Suprapubic skin (tissue), 4 donors: Measurements from ENCODE around the gene MYO16. TPM values are rescaled to one million over a fixed set of nuclear protein-coding genes. Genes with fewer than 3 reads are reported as not detected.

ENCODE experiments used
- DNase-seq, 2 donors: peaks; one replicate each; pipeline ENCODE4 v3.0.0-alpha.2; 2019; ENCODE audit warnings: low spot score in 2 of 2
- H3K27ac ChIP-seq: fragments of 200-600 bp; sonication (generic); one replicate; pipeline ENCODE4 v1.5.1; 2019
- H3K27me3 ChIP-seq: fragments of 200-600 bp; sonication (generic); one replicate; pipeline ENCODE4 v1.5.1; 2019
- H3K36me3 ChIP-seq: fragments of 200-600 bp; sonication (generic); one replicate; pipeline ENCODE4 v1.5.1; 2019
- H3K4me1 ChIP-seq: fragments of 200-600 bp; sonication (generic); one replicate; pipeline ENCODE4 v1.5.1; 2019
- H3K4me3 ChIP-seq: fragments of 200-600 bp; sonication (generic); one replicate; pipeline ENCODE4 v1.5.1; 2019; ENCODE audit warnings: mild to moderate bottlenecking
- H3K9me3 ChIP-seq: fragments of 200-600 bp; sonication (generic); one replicate; pipeline ENCODE4 v1.5.1; 2019
- EP300 ChIP-seq: sonication (generic); formaldehyde crosslinking; IDR thresholded peaks from one replicate; pipeline ENCODE4 v1.6.1; 2017; ENCODE audit warnings: antibody characterized with exemption
- POLR2A ChIP-seq, 2 donors: fragments of 450-650 bp; IDR thresholded peaks; one replicate each; pipeline ENCODE4 v1.6.1; 2017; ENCODE audit warnings: antibody characterized with exemption in 2 of 2, mild to moderate bottlenecking in 2 of 2, moderate library complexity in 2 of 2
- POLR2AphosphoS5 ChIP-seq, 3 donors: sonication (generic); formaldehyde crosslinking; IDR thresholded peaks; one replicate each; pipeline ENCODE4 v1.6.1; 2017; ENCODE audit warnings: antibody characterized with exemption in 3 of 3
- WGBS: methylation state at CpG from one replicate; pipeline ENCODE4 v1.1.5; 2018; 5-methylcytosine and 5-hydroxymethylcytosine counted together
- total RNA-seq, 4 donors: library from RNA; depleted of rRNA; stranded (reverse); fragments of >200 nt; gene quantifications; one replicate each; pipeline ENCODE4 v1.1.0, GENCODE V29; 2016
- TF ChIP-seq, protein P1 (sequence below), 2 donors: fragments of 200-600 bp in 1 of 2; fragments of 450-650 bp in 1 of 2; sonication (generic) in 1 of 2; IDR thresholded peaks; one replicate each; pipeline ENCODE4 v1.5.1; 2016 to 2019; ENCODE audit warnings: antibody characterized with exemption in 2 of 2, mild to moderate bottlenecking in 1 of 2, moderate library complexity in 1 of 2

MYO16 gene
- total RNA-seq, 4 donors from 2014 or later: 0.08 to 0.98 (median 0.25) TPM

DNA sequence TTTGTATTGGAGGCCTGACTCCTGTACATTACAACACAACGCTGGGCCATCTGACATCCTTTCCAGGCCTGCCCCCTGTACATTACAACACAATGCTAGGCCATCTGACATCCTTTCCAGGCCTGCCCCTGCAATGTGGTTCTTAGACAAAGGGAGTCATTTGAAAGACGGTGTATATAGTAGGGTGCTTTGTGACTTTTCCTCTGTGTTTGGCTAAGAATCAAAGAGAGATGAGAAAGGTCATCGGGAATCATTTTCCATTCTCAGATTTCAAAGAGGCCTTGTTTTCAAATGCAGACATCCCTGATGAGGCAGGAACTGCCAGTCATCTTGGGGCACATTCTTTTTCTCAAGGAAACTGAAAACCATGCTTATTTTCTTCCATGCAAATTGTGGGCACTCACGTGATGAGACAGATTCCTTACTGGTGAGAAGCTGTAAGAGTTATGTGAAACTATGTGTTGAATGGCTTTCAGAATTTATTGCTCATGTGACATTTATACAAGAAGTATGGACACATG lies 551.6 kb downstream of the MYO16 start:
- no peak overlapping the region for H3K27ac ChIP-seq
- no peak for DNase-seq
- H3K4me1 ChIP-seq: no peaks in the 10 kb centered on the region
- WGBS: 70% methylated on average over 4 of the region's 4 CpGs
- H3K4me3 ChIP-seq: no peak overlapping the region
- no peak for TF ChIP-seq EP300
- no peak for TF ChIP-seq POLR2A (IDR thresholded peaks at IDR 0.05)
- no peak for TF ChIP-seq POLR2AphosphoS5 (IDR thresholded peaks at IDR 0.05)
- TF ChIP-seq, protein P1, sequence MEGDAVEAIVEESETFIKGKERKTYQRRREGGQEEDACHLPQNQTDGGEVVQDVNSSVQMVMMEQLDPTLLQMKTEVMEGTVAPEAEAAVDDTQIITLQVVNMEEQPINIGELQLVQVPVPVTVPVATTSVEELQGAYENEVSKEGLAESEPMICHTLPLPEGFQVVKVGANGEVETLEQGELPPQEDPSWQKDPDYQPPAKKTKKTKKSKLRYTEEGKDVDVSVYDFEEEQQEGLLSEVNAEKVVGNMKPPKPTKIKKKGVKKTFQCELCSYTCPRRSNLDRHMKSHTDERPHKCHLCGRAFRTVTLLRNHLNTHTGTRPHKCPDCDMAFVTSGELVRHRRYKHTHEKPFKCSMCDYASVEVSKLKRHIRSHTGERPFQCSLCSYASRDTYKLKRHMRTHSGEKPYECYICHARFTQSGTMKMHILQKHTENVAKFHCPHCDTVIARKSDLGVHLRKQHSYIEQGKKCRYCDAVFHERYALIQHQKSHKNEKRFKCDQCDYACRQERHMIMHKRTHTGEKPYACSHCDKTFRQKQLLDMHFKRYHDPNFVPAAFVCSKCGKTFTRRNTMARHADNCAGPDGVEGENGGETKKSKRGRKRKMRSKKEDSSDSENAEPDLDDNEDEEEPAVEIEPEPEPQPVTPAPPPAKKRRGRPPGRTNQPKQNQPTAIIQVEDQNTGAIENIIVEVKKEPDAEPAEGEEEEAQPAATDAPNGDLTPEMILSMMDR (IDR thresholded peaks at IDR 0.05): no peak
- no peaks in the 10 kb centered on the region for H3K27me3 ChIP-seq
- no peaks in the 10 kb centered on the region for H3K36me3 ChIP-seq
- H3K9me3 ChIP-seq: no peaks in the 10 kb centered on the region

DNA sequence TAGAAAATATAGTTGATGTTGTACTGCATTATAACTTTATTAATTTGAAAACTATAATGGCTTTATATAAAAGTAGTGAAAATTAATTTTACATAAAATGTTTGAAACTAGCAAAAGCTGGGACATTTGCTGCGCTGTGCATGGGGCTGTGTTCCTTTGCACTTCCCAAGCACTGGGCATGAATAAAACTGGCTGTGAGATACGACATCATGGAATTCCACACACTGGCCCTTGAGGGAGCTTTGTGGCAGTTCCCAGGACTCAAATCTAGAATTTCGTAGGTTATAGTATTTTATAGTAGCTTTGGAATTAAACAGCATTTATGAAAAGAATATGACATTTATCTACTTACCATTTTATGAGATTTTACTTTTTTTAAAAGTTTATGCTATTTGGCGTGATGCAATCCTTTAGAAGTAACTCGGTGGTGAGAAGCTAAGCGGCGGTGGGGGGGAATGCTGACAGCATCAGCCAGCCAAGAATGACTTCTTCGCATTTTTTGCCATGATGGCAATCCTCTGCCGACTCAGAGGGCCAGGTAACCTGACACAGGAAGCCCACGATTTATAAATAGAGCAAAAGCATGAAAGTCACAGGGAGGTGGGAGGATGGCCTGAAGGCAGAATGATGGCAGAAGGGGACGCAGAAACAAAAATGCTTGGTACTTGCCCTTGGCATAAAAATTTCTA lies 553.5 kb downstream of the MYO16 start:
- no peak overlapping the region for H3K4me3 ChIP-seq
- no peaks in the 10 kb centered on the region for H3K36me3 ChIP-seq
- H3K4me1 ChIP-seq: no peaks in the 10 kb centered on the region
- no peak overlapping the region for H3K27ac ChIP-seq
- H3K27me3 ChIP-seq: no peaks in the 10 kb centered on the region
- no peak for DNase-seq
- no peaks in the 10 kb centered on the region for H3K9me3 ChIP-seq
- WGBS: 69% methylated on average over 11 of the region's 11 CpGs
- TF ChIP-seq POLR2AphosphoS5 (IDR thresholded peaks at IDR 0.05) (no peak), EP300 (no peak)
- TF ChIP-seq, protein P1 (IDR thresholded peaks at IDR 0.05): no peak

DNA sequence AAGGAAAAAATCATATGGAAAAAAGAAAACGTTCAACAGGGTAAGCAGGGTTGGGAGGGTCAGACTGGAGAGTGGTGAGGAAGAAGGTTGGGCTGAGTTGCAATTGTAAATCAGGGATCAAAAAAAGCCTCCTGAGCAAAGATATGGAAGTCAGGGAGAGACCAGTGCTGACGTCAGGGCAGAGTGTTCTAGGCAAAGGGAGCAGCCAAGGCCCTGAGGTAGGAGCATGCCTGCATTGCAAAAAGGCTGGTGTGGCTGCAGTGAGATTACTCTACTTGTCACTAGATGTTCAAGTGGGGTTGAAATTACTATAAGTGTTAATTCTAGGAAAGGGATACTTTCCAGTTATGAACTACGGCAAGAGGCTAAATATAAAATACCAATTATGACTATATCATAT lies 562.0 kb downstream of the MYO16 start:
- Histone ChIP-seq H3K9me3 (no peaks in the 10 kb centered on the region), H3K27me3 (no peaks in the 10 kb centered on the region), H3K4me1 (no peaks in the 10 kb centered on the region), H3K36me3 (no peaks in the 10 kb centered on the region), H3K4me3 (no peak overlapping the region), H3K27ac (no peak overlapping the region)
- 71% methylated on average over 3 of the region's 3 CpGs for WGBS
- no peak for DNase-seq
- no peak for TF ChIP-seq POLR2AphosphoS5 (IDR thresholded peaks at IDR 0.05)

DNA sequence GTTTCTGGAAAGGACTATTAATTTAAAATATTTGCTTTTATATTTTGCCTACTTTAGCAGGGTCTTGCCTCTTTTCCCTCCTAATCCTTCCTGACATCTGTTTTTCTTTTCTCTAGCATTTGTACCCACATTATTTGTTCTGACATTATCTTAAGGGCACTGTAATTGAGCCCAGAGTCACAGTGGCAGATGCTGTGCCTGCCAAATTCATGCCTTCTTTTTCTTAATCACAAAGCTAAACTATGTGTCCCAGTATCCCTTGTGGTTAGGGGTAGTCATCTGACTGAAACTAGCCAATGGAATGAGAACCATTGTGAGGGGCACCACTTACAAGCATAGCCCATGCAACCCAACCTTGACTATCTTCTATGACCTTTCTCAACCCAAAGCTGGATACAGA lies 562.9 kb downstream of the MYO16 start:
- H3K4me3 ChIP-seq: no peak overlapping the region
- no peaks in the 10 kb centered on the region for H3K36me3 ChIP-seq
- no peaks in the 10 kb centered on the region for H3K27me3 ChIP-seq
- TF ChIP-seq POLR2AphosphoS5 (IDR thresholded peaks at IDR 0.05) (no peak), EP300 (no peak), POLR2A (IDR thresholded peaks at IDR 0.05) (no peak)
- TF ChIP-seq, protein P1 (IDR thresholded peaks at IDR 0.05): no peak
- H3K9me3 ChIP-seq: no peaks in the 10 kb centered on the region
- no peak for DNase-seq
- H3K27ac ChIP-seq: no peak overlapping the region
- H3K4me1 ChIP-seq: no peaks in the 10 kb centered on the region

GRCh38 chr13:109196948-109197347 lies 567.5 kb downstream of the MYO16 start:
- TF ChIP-seq POLR2A (IDR thresholded peaks at IDR 0.05): no peak
- no peak for TF ChIP-seq POLR2AphosphoS5 (IDR thresholded peaks at IDR 0.05)
- TF ChIP-seq, protein P1 (IDR thresholded peaks at IDR 0.05): no peak
- TF ChIP-seq EP300: no peak
- 83% methylated on average over 9 of the region's 9 CpGs for WGBS
- no peak for DNase-seq
- no peak overlapping the region for H3K27ac ChIP-seq
- no peaks in the 10 kb centered on the region for H3K36me3 ChIP-seq
- no peak overlapping the region for H3K4me3 ChIP-seq
- H3K27me3 ChIP-seq: no peaks in the 10 kb centered on the region
- no peaks in the 10 kb centered on the region for H3K4me1 ChIP-seq
- no peaks in the 10 kb centered on the region for H3K9me3 ChIP-seq
